Endometrium (tissue), 2 donors: Measurements from ENCODE around the gene MB21D2.

Experiments
- FAIRE-seq: peaks from 2 replicates; lab custom pipeline; 2012; peaks lifted over from hg19 to GRCh38; lab: Jason Lieb, UNC
- donor health status: control.
- donor health status: control.

Gene MB21D2

DNA sequence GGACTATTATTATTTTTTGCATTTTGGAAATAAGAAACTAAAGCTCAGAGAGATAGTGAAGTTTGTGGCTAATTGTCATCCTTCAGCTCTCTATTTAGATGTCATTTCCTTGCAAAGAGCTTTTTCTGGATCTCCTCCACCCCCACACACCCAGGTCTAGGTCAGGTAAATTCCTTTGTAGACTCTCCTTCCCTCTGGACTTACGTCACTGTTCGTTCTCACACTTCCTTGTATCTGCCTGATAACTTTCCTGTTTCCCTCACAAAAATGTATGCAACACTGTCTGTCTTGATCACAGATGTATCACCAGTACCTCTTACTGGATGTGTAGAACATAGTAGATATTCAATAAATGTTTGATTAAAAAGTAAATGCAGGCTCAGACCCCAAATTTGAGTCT lies 6.1 kb upstream of the MB21D2 start:
- no peak for FAIRE-seq

GRCh38 chr3:192921793-192922192 lies 4.1 kb upstream of the MB21D2 start:
- no peak for FAIRE-seq

- no peak for FAIRE-seq
Measured at GRCh38 chr3:192920411-192920810, 2.8 kb upstream of the MB21D2 start.

DNA sequence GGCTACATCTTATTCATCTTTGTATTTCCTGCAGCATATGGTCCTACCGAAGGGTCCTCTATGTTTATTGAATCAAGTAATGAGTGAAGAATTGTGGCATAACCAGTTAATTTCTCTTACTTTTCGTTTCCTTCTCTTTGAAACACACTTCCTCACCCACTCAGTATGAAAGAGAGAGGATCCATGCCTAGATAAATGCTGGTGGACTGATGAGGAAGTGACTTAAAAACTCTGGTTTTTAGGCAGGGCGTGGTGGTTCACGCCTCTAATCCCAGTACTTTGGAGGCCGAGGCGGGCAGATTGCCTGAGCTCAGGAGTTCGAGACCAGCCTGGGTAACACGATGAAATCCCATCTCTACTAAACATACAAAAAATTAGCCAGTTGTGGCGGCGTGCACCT lies 2.2 kb upstream of the MB21D2 start:
- FAIRE-seq: no peak

- no peak for FAIRE-seq
Measured at GRCh38 chr3:192918275-192918588, 576 bp upstream of the MB21D2 start.

- no peak for FAIRE-seq
Measured at GRCh38 chr3:192917028-192917403, 640 bp downstream of the MB21D2 start.

DNA sequence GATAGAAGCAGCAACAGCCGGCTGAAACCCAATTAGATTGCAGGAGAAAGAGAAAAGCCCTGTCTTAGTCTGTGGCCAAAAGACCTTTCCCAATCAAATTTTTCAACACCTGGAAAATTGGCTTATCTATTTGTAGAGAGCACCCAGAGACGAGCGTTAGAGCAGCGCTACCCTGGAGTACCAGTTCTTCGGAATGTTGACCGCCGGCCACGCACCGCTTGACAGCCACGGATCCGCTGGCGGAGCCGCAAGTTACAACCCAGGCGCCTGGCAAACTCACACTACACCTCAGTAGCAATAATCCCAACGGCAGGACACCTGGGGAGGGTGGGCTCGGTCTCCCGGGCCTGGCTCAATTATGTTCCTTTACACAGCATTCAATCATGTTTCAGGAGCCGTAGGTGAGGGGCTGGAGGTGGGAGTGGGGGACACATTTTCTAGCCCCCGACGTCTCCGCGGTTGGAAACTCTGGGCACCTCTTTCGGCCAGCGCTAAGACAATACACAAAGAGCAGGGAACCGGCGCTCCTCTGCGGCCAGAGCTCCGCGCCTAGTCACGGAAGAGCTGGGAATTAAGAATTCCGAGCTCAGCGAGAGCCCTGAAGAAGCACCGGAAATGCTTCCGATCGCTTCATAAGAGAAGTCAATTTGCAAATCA lies 1.2 kb downstream of the MB21D2 start:
- FAIRE-seq: no peak

- FAIRE-seq: no peak
Measured at GRCh38 chr3:192915722-192916121, 1.9 kb downstream of the MB21D2 start.

DNA sequence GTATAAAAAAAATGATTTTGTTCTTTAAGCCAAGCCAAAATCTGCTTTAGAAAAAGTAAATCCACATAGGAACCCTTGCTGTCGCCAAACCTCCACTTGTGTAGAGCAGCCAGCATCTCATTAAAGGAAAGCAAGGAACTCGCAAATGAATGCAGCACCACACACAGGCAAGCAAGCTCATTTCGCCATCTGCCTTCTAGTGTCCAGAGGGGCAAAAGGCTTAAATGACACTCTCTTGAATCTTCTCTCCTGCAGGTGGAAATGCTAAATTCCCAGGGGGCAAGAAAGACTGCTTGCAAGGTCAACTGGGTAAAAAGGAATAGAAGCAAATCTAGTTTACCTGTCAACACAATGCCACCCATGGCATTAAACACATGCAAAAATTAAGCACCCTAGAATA lies 2.4 kb downstream of the MB21D2 start:
- no peak for FAIRE-seq

GRCh38 chr3:192914848-192915247 lies 2.8 kb downstream of the MB21D2 start:
- no peak for FAIRE-seq

DNA sequence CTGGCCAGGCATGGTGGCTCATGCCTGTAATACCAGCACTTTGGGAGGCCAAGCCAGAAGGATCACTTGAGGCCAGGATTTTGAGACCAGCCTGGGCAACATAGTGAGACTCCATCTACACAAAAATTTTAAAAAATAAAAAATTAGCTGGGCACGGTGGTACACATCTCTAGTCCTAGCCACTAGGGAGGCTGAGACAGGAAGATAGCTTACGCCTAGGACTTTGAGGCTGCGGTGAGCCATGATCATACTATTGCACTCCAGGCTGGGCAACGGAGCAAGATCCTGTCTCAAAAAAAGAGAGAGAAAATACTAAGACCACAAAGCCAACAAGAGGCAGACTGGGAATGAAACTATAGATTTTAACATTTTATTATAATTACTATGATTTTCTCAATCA lies 4.1 kb downstream of the MB21D2 start:
- FAIRE-seq: no peak

DNA sequence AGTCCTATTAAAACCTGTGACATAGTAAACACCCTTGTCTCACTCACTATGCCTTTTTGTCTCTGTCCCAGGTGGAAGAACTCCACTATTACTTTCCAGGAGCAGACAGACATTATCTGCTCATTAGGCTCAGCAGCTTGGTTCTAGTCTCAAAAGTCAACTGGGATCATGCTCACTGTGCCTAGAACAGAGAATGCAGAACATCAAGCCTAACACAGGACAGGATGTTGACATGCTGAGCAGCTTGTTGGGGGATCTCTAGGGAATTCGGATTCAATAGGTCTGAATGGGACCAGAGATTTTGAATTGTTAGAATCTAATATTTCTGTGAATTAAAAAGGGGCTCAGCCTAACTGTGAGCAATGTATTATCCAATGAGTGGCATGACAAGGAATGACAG lies 6.4 kb downstream of the MB21D2 start:
- FAIRE-seq: no peak

DNA sequence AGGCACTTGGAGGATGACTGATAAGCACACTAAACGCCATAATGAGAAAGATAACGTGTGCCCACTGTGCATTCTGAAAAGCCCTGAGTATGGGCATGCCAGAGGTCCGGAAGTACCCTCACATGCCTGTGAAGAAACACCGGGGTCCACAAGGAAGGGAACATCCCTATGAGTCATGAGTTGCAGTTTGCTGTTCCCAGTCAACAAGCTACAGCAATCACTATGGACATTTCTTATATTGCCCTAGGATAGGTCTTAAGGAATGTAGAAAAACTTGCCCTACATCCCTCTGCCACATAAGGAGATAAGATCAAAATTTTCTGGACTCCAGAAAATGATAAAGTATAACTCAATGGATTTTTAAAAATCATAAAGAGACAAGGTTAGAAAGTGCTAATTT lies 9.9 kb downstream of the MB21D2 start:
- FAIRE-seq: no peak

DNA sequence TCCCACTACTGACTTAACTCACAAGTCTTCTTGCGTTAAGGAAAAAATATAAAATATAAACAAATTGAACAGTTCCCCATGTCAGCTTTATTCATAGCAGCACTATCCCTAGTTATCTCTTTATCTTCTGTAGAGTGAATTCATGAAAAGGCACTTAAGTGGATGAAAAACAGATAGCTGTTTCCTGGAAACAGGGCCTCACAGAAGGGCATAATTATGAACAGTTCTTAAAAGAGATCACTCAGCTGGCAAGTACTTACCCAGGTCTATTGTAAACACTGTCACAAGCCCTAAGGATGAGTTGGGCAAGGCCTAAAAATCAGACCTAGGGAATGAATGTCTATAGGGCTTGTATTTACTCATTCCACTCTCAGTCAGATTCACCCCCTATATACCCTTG lies 10.7 kb downstream of the MB21D2 start:
- no peak for FAIRE-seq

- no peak for FAIRE-seq
Measured at GRCh38 chr3:192905980-192906678, 11.5 kb downstream of the MB21D2 start.

- no peak for FAIRE-seq
Measured at GRCh38 chr3:192904632-192905289, 12.9 kb downstream of the MB21D2 start.

- no peak for FAIRE-seq
Measured at GRCh38 chr3:192902549-192902948, 15.1 kb downstream of the MB21D2 start.

DNA sequence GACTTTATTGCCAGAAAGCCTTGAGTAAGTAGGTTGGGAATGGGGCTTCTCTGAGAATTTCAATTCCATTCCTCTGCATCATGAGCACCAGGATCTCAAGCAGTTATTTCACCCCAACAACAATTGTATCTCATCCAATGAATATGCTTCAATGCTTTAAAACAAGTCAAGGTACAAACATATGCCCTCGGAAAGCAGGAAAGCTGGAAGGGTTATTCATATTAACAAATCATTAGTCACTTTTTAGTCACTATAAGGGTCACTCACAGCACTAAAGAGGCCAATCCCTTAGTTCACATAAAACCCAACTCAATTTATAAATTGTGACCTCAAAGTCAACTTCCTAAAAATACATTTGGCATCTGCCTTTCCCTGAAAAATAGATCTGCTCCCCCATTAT lies 16.2 kb downstream of the MB21D2 start:
- FAIRE-seq: no peak

DNA sequence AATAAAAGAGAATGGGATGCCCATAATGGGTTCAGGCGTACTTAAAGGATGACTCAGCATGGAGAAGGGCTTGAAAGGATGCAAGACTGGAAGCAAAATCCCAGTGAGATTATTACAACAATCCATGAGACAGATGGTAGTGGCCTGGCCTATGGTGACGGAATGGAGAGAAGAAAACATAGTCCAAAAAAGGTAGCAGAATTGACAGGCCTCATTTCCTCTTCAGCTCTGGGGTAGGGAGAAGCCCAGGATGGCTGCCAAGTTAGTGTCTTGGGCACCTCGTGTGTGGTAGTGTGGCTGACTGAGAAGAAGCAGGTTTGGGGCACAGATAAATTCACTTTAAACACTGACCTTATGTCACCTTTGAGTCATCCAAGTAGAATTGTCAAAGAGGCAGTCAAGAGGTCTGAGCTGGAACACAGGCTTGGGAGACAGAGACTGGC lies 18.1 kb downstream of the MB21D2 start:
- FAIRE-seq: no peak

- FAIRE-seq: no peak
Measured at GRCh38 chr3:192897005-192897404, 20.7 kb downstream of the MB21D2 start.

GRCh38 chr3:192896208-192896607 lies 21.4 kb downstream of the MB21D2 start:
- FAIRE-seq: no peak

GRCh38 chr3:192894676-192895075 lies 23.0 kb downstream of the MB21D2 start:
- FAIRE-seq: no peak

DNA sequence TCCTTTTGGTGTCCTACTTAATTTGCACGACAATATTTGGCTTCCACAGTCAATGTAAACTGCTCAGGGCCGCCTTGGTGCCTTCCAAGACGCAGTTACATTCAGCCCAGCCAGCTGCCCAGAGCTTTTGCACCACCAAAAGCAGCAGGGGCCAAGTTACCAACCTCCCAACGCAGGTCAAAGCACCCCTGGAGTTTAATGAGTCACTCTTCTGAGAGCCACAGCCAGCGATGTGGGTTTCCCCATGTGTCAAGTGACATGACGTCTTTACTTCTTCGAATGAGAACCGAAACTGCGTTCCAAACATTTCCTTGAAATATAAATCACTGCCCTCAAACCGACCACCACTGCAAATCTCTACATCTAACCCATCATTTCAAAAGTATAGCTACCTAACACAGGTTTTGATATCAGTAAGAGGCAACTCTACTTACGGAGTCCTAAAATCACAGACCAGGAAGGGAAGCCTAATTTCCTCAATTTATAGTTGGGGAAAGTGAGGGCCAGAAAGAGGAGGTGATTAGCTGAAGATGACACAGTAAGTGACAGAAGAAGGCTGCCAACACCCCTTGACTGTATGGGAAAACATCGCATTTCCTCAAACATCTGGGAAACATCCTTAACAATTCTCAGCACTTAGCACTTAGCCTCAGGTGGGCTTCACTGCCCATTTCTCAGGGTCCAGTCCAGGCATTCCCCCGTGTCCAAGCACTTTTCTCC lies 24.5 kb downstream of the MB21D2 start:
- FAIRE-seq: no peak
